GM12878 (cell line): ENCODE data around the gene SERPINA6. TPM values are rescaled to one million over a fixed set of nuclear protein-coding genes. Genes with fewer than 3 reads are reported as not detected.

ENCODE experiments used
- ATAC-seq: fragments of 200-7000 bp; cut with Tn5 transposase; 3 replicates; pipeline ENCODE4 v1.9.1; 2020; ENCODE audit warnings: mild to moderate bottlenecking, moderate library complexity
- BruUV-seq: library from RNA; stranded (reverse); fragments of 400-500 nt; replicated peaks from 2 replicates; lab custom pipeline; 2021; lab: Mats Ljungman, UMichigan
- CTCF ChIA-PET: fragments of 300-600 bp; sonication (Branson Sonifier 250); formaldehyde crosslinking; extraction: SDS; loops from one replicate; lab custom pipeline; 2021; ENCODE audit warnings: inconsistent platforms; lab: Yijun Ruan, JAX
- POLR2A ChIA-PET: fragments of 350-600 bp; formaldehyde crosslinking; extraction: SDS; loops from one replicate; lab custom pipeline; 2021; ENCODE audit warnings: inconsistent platforms; lab: Charles Lee
- RAD21 ChIA-PET: fragments of 300-600 bp; sonication (Branson Sonifier 250); formaldehyde crosslinking; loops from one replicate; lab custom pipeline; 2023; ENCODE audit warnings: antibody characterized with exemption; ENCODE audit not compliant: unreplicated experiment; lab: Charles Lee
- SMC1A ChIA-PET: fragments of 300-600 bp; sonication (Branson Sonifier 250); formaldehyde crosslinking; loops from one replicate; lab custom pipeline; 2023; ENCODE audit not compliant: unreplicated experiment, uncharacterized antibody; lab: Charles Lee
- DNase-seq: peaks from one replicate; pipeline ENCODE4 v3.0.0-alpha.2; 2011; ENCODE audit warnings: low read depth, low spot score
- FAIRE-seq: peaks from 3 replicates; lab custom pipeline; 2011; peaks lifted over from hg19 to GRCh38; lab: Jason Lieb, UNC
- H2AFZ ChIP-seq: 2 replicates; pipeline ENCODE4 v1.6.0; 2011; ENCODE audit warnings: low read depth, low read length, control low read depth; ENCODE audit not compliant: control insufficient read depth
- H3K27ac ChIP-seq: 2 replicates; pipeline ENCODE4 v1.5.1; 2011; ENCODE audit warnings: control low read depth; ENCODE audit not compliant: control insufficient read depth, insufficient read depth
- H3K27me3 ChIP-seq, 2 experiments: replicated peaks in 1 of 2; 2 replicates each; pipeline versions ENCODE4 v1.6.0 to v1.6.1; 2011; ENCODE audit warnings: low read length in 1 of 2; ENCODE audit not compliant: control insufficient read depth in 2 of 2, insufficient read depth in 2 of 2
- H3K36me3 ChIP-seq, 2 experiments: 2 replicates each; pipeline ENCODE4 v1.5.1; 2011; ENCODE audit warnings: low read length in 1 of 2; ENCODE audit not compliant: control insufficient read depth in 2 of 2, insufficient read depth in 2 of 2
- H3K4me1 ChIP-seq: 2 replicates; pipeline ENCODE4 v1.6.1; 2011; ENCODE audit warnings: mild to moderate bottlenecking, low read length, moderate library complexity, mixed read lengths; ENCODE audit not compliant: control insufficient read depth, insufficient read depth
- H3K4me2 ChIP-seq: 2 replicates; pipeline ENCODE4 v1.6.0; 2011; ENCODE audit warnings: control low read depth; ENCODE audit not compliant: control insufficient read depth, insufficient read depth
- H3K4me3 ChIP-seq: fragments of 200-600 bp; sonication (generic); 2 replicates; pipeline ENCODE4 v1.5.1; 2016
- H3K79me2 ChIP-seq: 2 replicates; pipeline ENCODE4 v1.6.0; 2011; ENCODE audit warnings: low read length; ENCODE audit not compliant: control insufficient read depth, insufficient read depth
- H3K9ac ChIP-seq: 2 replicates; pipeline ENCODE4 v1.8.0; 2011; ENCODE audit warnings: low read length, control low read depth, mixed read lengths; ENCODE audit not compliant: control insufficient read depth, insufficient read depth
- H3K9me3 ChIP-seq: replicated peaks from 3 replicates; pipeline ENCODE4 v1.5.1; 2011; ENCODE audit warnings: mild to moderate bottlenecking, low read length; ENCODE audit not compliant: control insufficient read depth, insufficient read depth
- H4K20me1 ChIP-seq: 2 replicates; pipeline ENCODE4 v1.6.0; 2011; ENCODE audit not compliant: control insufficient read depth, insufficient read depth
- CREM ChIP-seq: IDR thresholded peaks from 2 replicates; pipeline ENCODE4 v1.6.1; 2014; ENCODE audit warnings: antibody characterized with exemption, low read depth
- FOXM1 ChIP-seq: IDR thresholded peaks from 2 replicates; pipeline ENCODE4 v1.6.1; 2012; ENCODE audit warnings: low read depth, mild to moderate bottlenecking, inconsistent platforms, low read length, moderate library complexity
- IKZF2 ChIP-seq, 2 experiments: fragments of 450-650 bp; IDR thresholded peaks; 2 replicates each; pipeline ENCODE4 v1.6.1; 2017; ENCODE audit warnings: mild to moderate bottlenecking in 2 of 2, moderate library complexity in 2 of 2
- RUNX3 ChIP-seq: IDR thresholded peaks from 2 replicates; pipeline ENCODE4 v1.6.1; 2012; ENCODE audit warnings: low read length, inconsistent platforms
- STAT3 ChIP-seq: IDR thresholded peaks from 2 replicates; pipeline ENCODE4 v1.6.1; 2011; ENCODE audit warnings: low read depth, low read length, improper control_type of control experiment
- TCF12 ChIP-seq: IDR thresholded peaks from 2 replicates; pipeline ENCODE4 v1.6.1; 2011; ENCODE audit warnings: low read depth, mild to moderate bottlenecking, low read length
- USF2 ChIP-seq: IDR thresholded peaks from 2 replicates; pipeline ENCODE4 v1.6.1; 2011; ENCODE audit warnings: low read depth, low read length, improper control_type of control experiment, borderline replicate concordance
- WGBS: methylation state at CpG from one replicate; pipeline ENCODE4 v1.1.6; 2016; ENCODE audit warnings: low lambda C conversion rate; ENCODE audit not compliant: insufficient replicate concordance, insufficient coverage; ENCODE audit errors: missing lambda C conversion rate; 5-methylcytosine and 5-hydroxymethylcytosine counted together
- in situ Hi-C: fragments of 300-500 bp; cut with MboI; formaldehyde crosslinking; loops from 9 replicates; pipeline ENCODE4 v1.14.3; 2018; ENCODE audit warnings: mixed read lengths
- intact Hi-C: fragments of 100-400 bp; cut with micrococcal nuclease; formaldehyde crosslinking; loops from one replicate; pipeline ENCODE4 v1.14.2; 2022; ENCODE audit not compliant: unreplicated experiment
- polyA plus RNA-seq, 11 experiments: library from polyadenylated mRNA; depleted of rRNA in 4 of 11; unstranded in 6 of 11; stranded (reverse) in 5 of 11; fragments of >200 nt; fragmentation: Nextera tagmentation in 4 of 11; fragmentation: Illumina TruSeq in 1 of 11; extraction: Ambion mirVana in 4 of 11; extraction: Trizol in 1 of 11; gene quantifications; 1 replicate in 1 of 11; 2 replicates in 10 of 11; pipeline versions ENCODE4 v1.2.1 to v1.2.3, GENCODE V29; 2011 to 2016; ENCODE audit warnings: inconsistent platforms in 2 of 11, missing spikeins in 2 of 11, low read depth in 1 of 11
- total RNA-seq, 4 experiments: library from RNA; depleted of rRNA in 3 of 4; stranded (reverse); fragments of >200 nt in 3 of 4; fragmentation: Illumina TruSeq in 1 of 4; extraction: Trizol in 1 of 4; gene quantifications; 2 replicates each; pipeline versions ENCODE4 v1.2.1 to v1.2.3, GENCODE V29; 2013 to 2021

The SERPINA6 gene
- total and polyA plus RNA-seq, 10 of the 15 experiments (the other 5 are each of a cell fraction or from before 2014, with no cell fraction given) = 0.11 to 0.27 (median 0.23) TPM; not detected in 7

GRCh38 chr14:94346065-94346786, 23.1 kb upstream of the SERPINA6 start (continued):
- peak; percentile 10; the same call in 1 of the 2 replicates for TF ChIP-seq CREM
- TF ChIP-seq TCF12 = 0 out of 2 replicates have a peak, but pooled peaks have one; percentile 7
- peak; percentile 77 for TF ChIP-seq RUNX3
- TF ChIP-seq FOXM1 = 0 out of 2 replicates have a peak, but pooled peaks have one; percentile 9

GRCh38 chr14:94345344-94346064, 22.4 kb upstream of the SERPINA6 start:
- POLR2A ChIA-PET = no interaction called here
- no peak for DNase-seq
- intact Hi-C loops = no loop called here
- Histone ChIP-seq H3K79me2 (no peaks in the 10 kb centered on the region), H2AFZ (no peak overlapping the region), H4K20me1 (no peaks in the 10 kb centered on the region), H3K4me2 (peak overlapping the region; percentile 14; the same call in 1 of the 2 replicates), H3K36me3 (no peaks in the 10 kb centered on the region), H3K4me3 (no peak overlapping the region), H3K27ac (peak overlapping the region; percentile 69)
- FAIRE-seq = no peak
- in situ Hi-C loops = no loop called here
- no TSS peak for BruUV-seq
- no peak for ATAC-seq
- WGBS = 40% methylated on average over 12 of the region's 12 CpGs
- SMC1A ChIA-PET = no interaction called here
- RAD21 ChIA-PET = no interaction called here
- TF ChIP-seq IKZF2 (IDR thresholded peaks at IDR 0.05) (no peak), STAT3 (no peak), USF2 (no peak)
- TF ChIP-seq, all 136 proteins: peak for 0
- peaks cover 22% of the 10 kb centered on the region for H3K4me1 ChIP-seq
- peaks cover 11% of the 10 kb centered on the region for H3K9me3 ChIP-seq
- H3K27me3 ChIP-seq = no peaks in the 10 kb centered on the region
- CTCF ChIA-PET = interaction anchor here (0.6 kb wide), 1 partner anchor 77 kb away, joined by 3 read pairs; no protein-coding TSS in a partner anchor
- H3K9ac ChIP-seq = no peak overlapping the region
